H9 (cell line): ENCODE results near the gene ITPR2. TPM values are rescaled to one million over a fixed set of nuclear protein-coding genes. Genes with fewer than 3 reads are reported as not detected.
A peak's percentile ranks its signal among the peaks of the same experiment; 100 is the strongest.

Source experiments
- DNase-seq: peaks from one replicate; pipeline ENCODE4 v3.0.0-alpha.2; 2017
- H2AFZ ChIP-seq: one replicate; pipeline ENCODE4 v1.6.1; 2013; ENCODE audit warnings: mild to moderate bottlenecking, low read length, control low read depth, moderate library complexity
- H2AK5ac ChIP-seq: 2 replicates; pipeline ENCODE4 v1.6.1; 2013; ENCODE audit warnings: low read length, control low read depth, mixed read lengths; ENCODE audit not compliant: insufficient read length
- H2BK120ac ChIP-seq: one replicate; pipeline ENCODE4 v1.6.1; 2013; ENCODE audit warnings: low read depth, mild to moderate bottlenecking, low read length, control low read depth, inconsistent platforms; ENCODE audit not compliant: poor library complexity, severe bottlenecking
- H2BK12ac ChIP-seq: 2 replicates; pipeline ENCODE4 v1.6.1; 2013; ENCODE audit warnings: low read length, control low read depth, mixed read lengths, low read depth; ENCODE audit not compliant: insufficient read length
- H2BK15ac ChIP-seq: 2 replicates; pipeline ENCODE4 v1.6.1; 2013; ENCODE audit warnings: low read depth, low read length, control low read depth
- H2BK20ac ChIP-seq: one replicate; pipeline ENCODE4 v1.6.1; 2013; ENCODE audit warnings: low read depth, mild to moderate bottlenecking, low read length, control low read depth, inconsistent platforms; ENCODE audit not compliant: poor library complexity, severe bottlenecking
- H2BK5ac ChIP-seq: 2 replicates; pipeline ENCODE4 v1.6.1; 2013; ENCODE audit warnings: low read length, control low read depth, mixed read lengths; ENCODE audit not compliant: insufficient read length
- H3K14ac ChIP-seq: 2 replicates; pipeline ENCODE4 v1.6.1; 2013; ENCODE audit warnings: low read length, control low read depth; ENCODE audit not compliant: insufficient read depth
- H3K18ac ChIP-seq: 2 replicates; pipeline ENCODE4 v1.6.1; 2013; ENCODE audit warnings: low read depth, mild to moderate bottlenecking, mixed read lengths, low read length, control low read depth; ENCODE audit not compliant: insufficient read length
- H3K23ac ChIP-seq: 2 replicates; pipeline ENCODE4 v1.6.1; 2013; ENCODE audit warnings: low read length, control low read depth, mixed read lengths, low read depth; ENCODE audit not compliant: insufficient read length
- H3K23me2 ChIP-seq: 2 replicates; pipeline ENCODE4 v1.6.1; 2013; ENCODE audit warnings: low read depth, mild to moderate bottlenecking, mixed read lengths, low read length, control low read depth; ENCODE audit not compliant: insufficient read length, poor library complexity, severe bottlenecking
- H3K27ac ChIP-seq: 2 replicates; pipeline ENCODE4 v1.5.1; 2013; ENCODE audit warnings: low read length, control low read depth, mixed read lengths, low read depth; ENCODE audit not compliant: insufficient read length
- H3K27me3 ChIP-seq: 2 replicates; pipeline ENCODE4 v1.6.1; 2013; ENCODE audit warnings: low read length, control low read depth, inconsistent platforms; ENCODE audit not compliant: insufficient read depth
- H3K4ac ChIP-seq: 2 replicates; pipeline ENCODE4 v1.6.1; 2013; ENCODE audit warnings: low read depth, mild to moderate bottlenecking, control low read depth, inconsistent platforms, low read length, moderate library complexity
- H3K4me1 ChIP-seq: 2 replicates; pipeline ENCODE4 v1.6.1; 2013; ENCODE audit warnings: low read length, control low read depth, inconsistent platforms; ENCODE audit not compliant: insufficient read depth
- H3K4me2 ChIP-seq: 2 replicates; pipeline ENCODE4 v1.6.1; 2013; ENCODE audit warnings: low read length, control low read depth, mixed read lengths; ENCODE audit not compliant: insufficient read length, insufficient read depth
- H3K56ac ChIP-seq: 2 replicates; pipeline ENCODE4 v1.6.1; 2013; ENCODE audit warnings: low read depth, mild to moderate bottlenecking, mixed read lengths, low read length, control low read depth; ENCODE audit not compliant: insufficient read length
- H3K79me1 ChIP-seq: 2 replicates; pipeline ENCODE4 v1.6.1; 2013; ENCODE audit warnings: low read depth, mild to moderate bottlenecking, moderate library complexity, low read length, control low read depth, inconsistent platforms; ENCODE audit not compliant: insufficient read depth, poor library complexity, severe bottlenecking
- H3K79me2 ChIP-seq: 2 replicates; pipeline ENCODE4 v1.6.1; 2013; ENCODE audit warnings: low read length, control low read depth, inconsistent platforms; ENCODE audit not compliant: insufficient read depth
- H3K9ac ChIP-seq: 2 replicates; pipeline ENCODE4 v1.6.1; 2013; ENCODE audit warnings: low read length, control low read depth, mixed read lengths; ENCODE audit not compliant: insufficient read length; ENCODE audit errors: extremely low read depth
- H3K9me3 ChIP-seq: one replicate; pipeline ENCODE4 v1.6.1; 2013; ENCODE audit warnings: low read depth, low read length, inconsistent platforms; ENCODE audit not compliant: control insufficient read depth
- H3T11ph ChIP-seq: one replicate; pipeline ENCODE4 v1.6.1; 2013; ENCODE audit warnings: mild to moderate bottlenecking, low read length, control low read depth, inconsistent platforms
- H4K20me1 ChIP-seq: one replicate; pipeline ENCODE4 v1.6.1; 2013; ENCODE audit not compliant: control insufficient read depth, insufficient read length, insufficient read depth
- H4K5ac ChIP-seq: 2 replicates; pipeline ENCODE4 v1.6.1; 2013; ENCODE audit warnings: low read depth, mild to moderate bottlenecking, mixed read lengths, low read length, control low read depth; ENCODE audit not compliant: insufficient read length
- H4K8ac ChIP-seq: replicated peaks from 2 replicates; pipeline ENCODE4 v1.6.1; 2013; ENCODE audit warnings: low read length, control low read depth, mixed read lengths, low read depth; ENCODE audit not compliant: insufficient read length
- H4K91ac ChIP-seq: 2 replicates; pipeline ENCODE4 v1.6.1; 2013; ENCODE audit warnings: low read depth, mild to moderate bottlenecking, moderate library complexity, mixed read lengths, low read length, control low read depth; ENCODE audit not compliant: insufficient read length
- H3K27ac Mint-ChIP-seq, 3 experiments: 2 replicates in 2 of 3; 3 replicates in 1 of 3; pipeline ENCODE4 v1.8.0; 2020 to 2021; ENCODE audit warnings: mixed read lengths in 3 of 3, mild to moderate bottlenecking in 1 of 3, moderate library complexity in 1 of 3
- H3K27me3 Mint-ChIP-seq: 2 replicates; pipeline ENCODE4 v1.8.0; 2021; ENCODE audit warnings: low read depth, mild to moderate bottlenecking, moderate library complexity, mixed read lengths
- H3K36me3 Mint-ChIP-seq, 3 experiments: 2 replicates in 2 of 3; 3 replicates in 1 of 3; pipeline ENCODE4 v1.8.0; 2020 to 2021; ENCODE audit warnings: low read depth in 3 of 3, mixed read lengths in 3 of 3; ENCODE audit not compliant: insufficient read depth in 1 of 3
- H3K4me1 Mint-ChIP-seq, 2 experiments: 2 replicates each; pipeline ENCODE4 v1.8.0; 2020; ENCODE audit warnings: mixed read lengths in 2 of 2
- H3K4me3 Mint-ChIP-seq, 2 experiments: 2 replicates in 1 of 2; 3 replicates in 1 of 2; pipeline ENCODE4 v1.8.0; 2020 to 2021; ENCODE audit warnings: mild to moderate bottlenecking in 2 of 2, mixed read lengths in 2 of 2, moderate library complexity in 1 of 2
- H3K9me3 Mint-ChIP-seq, 2 experiments: 2 replicates in 1 of 2; 3 replicates in 1 of 2; pipeline ENCODE4 v1.8.0; 2020; ENCODE audit warnings: mild to moderate bottlenecking in 2 of 2, mixed read lengths in 2 of 2, moderate library complexity in 1 of 2
- WGBS: extraction: QIAGEN DNeasy Blood & Tissue Kit; methylation state at CpG from one replicate; pipeline ENCODE4 v1.1.7; 2013; ENCODE audit warnings: missing lambda C conversion rate, low lambda C conversion rate, mixed read lengths; ENCODE audit not compliant: insufficient read length; ENCODE audit errors: extremely low coverage; 5-methylcytosine and 5-hydroxymethylcytosine counted together
- total RNA-seq: library from RNA; stranded (reverse); gene quantifications from 2 replicates; pipeline ENCODE4 v1.2.1, GENCODE V29; 2021
- TF ChIP-seq, protein P1 (sequence below): fragments of 200-600 bp; sonication (generic); conservative IDR thresholded peaks from 3 replicates; pipeline ENCODE4 v1.8.0; 2021; ENCODE audit warnings: antibody characterized with exemption, mild to moderate bottlenecking

Gene ITPR2
- total RNA-seq, 1 experiment from 2014 or later, result 14.8 TPM

GRCh38 chr12:26334621-26335124 is 498.3 kb downstream of the ITPR2 start:
- H3K9me3 ChIP-seq, result peaks cover 5% of the 10 kb centered on the region
- peaks cover 0 to 5% (median 3%) of the 10 kb centered on the region in 3 experiments; a peak in 3 of 7 replicates for H3K36me3 Mint-ChIP-seq
- no peak for DNase-seq

More at GRCh38 chr12:26334621-26335124, 498.3 kb downstream of the ITPR2 start:
- Histone ChIP-seq H4K91ac (no peak overlapping the region), H3K23me2 (no peaks in the 10 kb centered on the region), H2BK120ac (no peak overlapping the region), H3T11ph (no peak overlapping the region), H2BK5ac (no peak overlapping the region), H4K20me1 (no peaks in the 10 kb centered on the region), H2BK15ac (no peak overlapping the region), H2BK20ac (no peak overlapping the region), H3K79me2 (no peaks in the 10 kb centered on the region), H3K14ac (no peak overlapping the region), H4K8ac (no peak overlapping the region), H2AK5ac (no peak overlapping the region), H3K18ac (no peak overlapping the region), H3K4me1 (no peaks in the 10 kb centered on the region), H3K79me1 (no peaks in the 10 kb centered on the region), H2AFZ (no peak overlapping the region), H3K4me2 (no peak overlapping the region), H3K56ac (no peak overlapping the region), H3K4ac (no peak overlapping the region), H2BK12ac (no peak overlapping the region), H3K27ac (no peak overlapping the region), H3K27me3 (no peaks in the 10 kb centered on the region), H4K5ac (no peak overlapping the region), H3K9ac (no peak overlapping the region), H3K23ac (no peak overlapping the region)
- Mint-ChIP-seq H3K27ac (peak overlapping the region in 1 of 3 experiments; percentile 12; a peak in 1 of 7 replicates), H3K4me1 (no peaks in the 10 kb centered on the region), H3K9me3 (peaks cover 0 to 10% of the 10 kb centered on the region in 2 experiments; a peak in 2 of 5 replicates), H3K4me3 (no peak overlapping the region), H3K27me3 (no peaks in the 10 kb centered on the region)
- TF ChIP-seq, protein P1, sequence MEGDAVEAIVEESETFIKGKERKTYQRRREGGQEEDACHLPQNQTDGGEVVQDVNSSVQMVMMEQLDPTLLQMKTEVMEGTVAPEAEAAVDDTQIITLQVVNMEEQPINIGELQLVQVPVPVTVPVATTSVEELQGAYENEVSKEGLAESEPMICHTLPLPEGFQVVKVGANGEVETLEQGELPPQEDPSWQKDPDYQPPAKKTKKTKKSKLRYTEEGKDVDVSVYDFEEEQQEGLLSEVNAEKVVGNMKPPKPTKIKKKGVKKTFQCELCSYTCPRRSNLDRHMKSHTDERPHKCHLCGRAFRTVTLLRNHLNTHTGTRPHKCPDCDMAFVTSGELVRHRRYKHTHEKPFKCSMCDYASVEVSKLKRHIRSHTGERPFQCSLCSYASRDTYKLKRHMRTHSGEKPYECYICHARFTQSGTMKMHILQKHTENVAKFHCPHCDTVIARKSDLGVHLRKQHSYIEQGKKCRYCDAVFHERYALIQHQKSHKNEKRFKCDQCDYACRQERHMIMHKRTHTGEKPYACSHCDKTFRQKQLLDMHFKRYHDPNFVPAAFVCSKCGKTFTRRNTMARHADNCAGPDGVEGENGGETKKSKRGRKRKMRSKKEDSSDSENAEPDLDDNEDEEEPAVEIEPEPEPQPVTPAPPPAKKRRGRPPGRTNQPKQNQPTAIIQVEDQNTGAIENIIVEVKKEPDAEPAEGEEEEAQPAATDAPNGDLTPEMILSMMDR, result no peak
- no CpG with 5 or more reads among the region's 6 CpGs for WGBS
